CD4-positive, alpha-beta T cell treated with Interleukin-17A for 4 hours (primary cell): Measurements from ENCODE around the gene PSEN2.
"Not testable (repeated sequence)": the region's sequence is repeated elsewhere in the genome, so short reads cannot be mapped to it uniquely, and the experiment has no call there.

Experiments used
- DNase-seq: peaks from one replicate; pipeline ENCODE4 v3.0.0-alpha.2; 2020; ENCODE audit warnings: mixed read lengths

PSEN2 gene

GRCh38 chr1:226920446-226920894, 50.1 kb downstream of the PSEN2 start:
- DNase-seq: no peak

DNA sequence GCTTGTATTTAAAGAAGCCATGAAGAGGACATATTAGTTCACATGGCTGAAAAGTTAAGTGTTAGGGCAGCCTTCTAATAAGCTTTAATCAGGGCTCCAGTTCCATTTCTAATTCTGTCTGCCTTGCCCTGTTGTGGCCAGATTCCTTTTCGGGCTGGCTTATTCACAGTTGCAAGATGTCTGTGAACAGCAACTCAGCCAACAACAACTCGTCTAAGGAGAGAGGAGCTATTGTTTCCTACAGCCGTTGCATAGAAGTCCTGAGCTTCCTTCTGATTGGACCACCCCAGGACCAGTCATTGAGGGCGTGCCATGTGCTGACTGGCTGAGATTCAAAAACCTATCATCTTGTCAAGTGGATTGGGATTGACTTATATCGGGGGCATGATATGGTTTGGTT, 51.1 kb downstream of the PSEN2 start:
- DNase-seq: no peak

GRCh38 chr1:226929260-226930111, 59.1 kb downstream of the PSEN2 start:
- DNase-seq: not testable (repeated sequence)

- no peak for DNase-seq
Measured at GRCh38 chr1:226934483-226935237, 64.2 kb downstream of the PSEN2 start.

DNA sequence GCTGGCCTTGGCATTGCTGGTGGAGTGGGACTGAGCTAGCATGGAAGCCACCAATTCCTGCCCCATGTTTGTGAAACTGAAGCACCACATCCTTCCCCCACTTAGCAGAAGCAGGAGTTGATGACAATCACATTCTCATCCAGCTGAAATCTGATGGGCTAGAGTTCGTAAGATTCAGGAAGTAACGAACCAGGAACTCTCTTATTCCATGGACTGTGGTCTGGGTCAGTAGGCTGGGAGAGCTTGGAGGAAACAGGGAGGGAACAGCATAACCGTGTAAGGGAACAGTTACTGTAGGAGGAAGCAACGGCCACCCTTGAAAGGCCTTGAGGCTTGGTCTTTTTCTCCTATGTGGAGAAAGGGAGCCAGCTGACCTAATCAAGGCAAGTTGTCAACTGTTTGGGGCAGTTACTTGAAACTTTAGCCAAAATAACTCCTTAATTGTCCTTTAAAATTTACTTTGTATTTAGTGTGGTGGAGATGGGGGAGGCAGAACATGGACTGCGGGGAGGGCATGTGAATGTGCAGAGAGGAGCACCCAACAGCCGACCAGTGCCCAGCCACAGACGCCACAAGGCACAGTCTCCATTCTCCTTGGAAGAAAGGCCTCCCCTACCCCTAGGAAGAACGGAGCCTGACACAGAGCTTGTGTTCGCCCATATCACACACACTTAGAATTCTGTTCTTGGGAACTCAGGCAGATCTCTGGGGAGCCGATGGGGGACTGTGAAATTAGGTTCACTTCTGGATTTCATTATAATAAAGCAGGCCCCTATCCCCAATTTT, 67.7 kb downstream of the PSEN2 start:
- DNase-seq: no peak

- DNase-seq: no peak
Measured at GRCh38 chr1:226938903-226939437, 68.6 kb downstream of the PSEN2 start.

DNA sequence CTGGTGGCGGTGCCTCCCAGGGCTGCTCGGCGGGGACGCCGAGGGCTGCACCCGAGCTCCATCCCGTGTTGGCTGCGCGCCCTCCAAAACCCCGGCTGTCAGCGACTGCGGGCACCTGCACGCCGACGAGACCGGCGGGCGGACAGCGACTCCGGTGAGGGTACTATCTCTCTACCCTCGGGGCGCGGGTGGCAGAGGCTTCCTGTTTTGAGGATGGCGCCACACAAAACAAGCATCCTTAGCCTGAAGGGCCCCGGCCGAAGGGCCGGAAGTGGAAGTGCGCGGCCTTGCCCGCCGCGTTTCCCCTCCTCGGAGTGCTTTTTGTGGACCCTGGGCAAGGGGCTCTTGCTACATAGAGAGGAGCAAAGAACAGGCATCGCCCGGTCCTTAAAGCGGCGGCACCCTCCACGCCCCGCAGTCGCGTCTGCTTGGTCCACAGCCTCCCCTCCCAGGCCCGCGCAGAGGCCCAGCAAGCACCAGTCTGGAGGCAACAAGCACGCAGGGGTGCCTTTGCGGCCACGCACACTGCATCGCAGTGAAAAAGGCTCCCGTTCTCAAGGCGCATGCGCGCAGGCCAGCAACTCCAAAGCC, 69.1 kb downstream of the PSEN2 start:
- DNase-seq: peak; percentile 73

DNA sequence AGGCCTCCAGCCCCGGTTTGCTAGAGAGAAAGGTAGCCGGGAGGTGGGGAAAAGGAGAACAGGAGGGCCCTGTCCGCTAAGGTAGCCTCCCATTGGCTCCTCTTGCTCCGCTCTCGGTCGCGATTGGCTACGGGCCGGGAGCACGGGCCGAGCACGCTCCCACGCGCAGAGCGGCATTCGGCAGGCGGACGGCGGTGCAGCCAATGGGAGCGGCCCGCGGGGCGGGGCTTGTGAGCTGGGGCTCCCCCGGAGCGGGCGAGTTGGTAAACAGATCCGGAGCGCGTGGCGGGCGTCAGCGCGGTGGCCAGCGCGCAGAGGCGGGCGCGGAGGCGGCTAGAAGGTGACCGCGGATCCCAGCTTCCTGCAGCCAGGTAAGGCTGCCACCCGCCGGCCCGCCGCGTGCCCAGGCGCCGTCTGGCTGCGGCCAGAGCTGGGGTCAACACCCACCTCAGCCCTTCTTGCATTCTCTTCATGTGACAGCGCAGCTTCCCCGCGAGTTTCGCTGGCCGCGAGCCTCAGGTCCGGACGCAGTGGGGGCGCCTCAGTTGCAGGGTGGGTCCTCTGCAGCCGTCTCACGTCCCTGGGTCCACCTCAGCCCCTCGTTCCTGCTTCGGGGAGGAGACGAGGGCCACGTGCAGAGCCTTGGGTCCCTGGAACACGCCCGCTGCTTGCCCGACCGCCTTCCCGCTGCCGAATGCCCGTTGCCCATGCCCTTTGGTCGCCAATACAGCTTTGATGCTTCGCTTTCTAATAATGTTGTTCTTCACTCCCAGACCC, 69.8 kb downstream of the PSEN2 start, which contains the start of gene COQ8A:
COQ8A (plus strand) TSS at position 266 of the 777 bp plus-strand sequence. CDS start 21,092 bp downstream, outside the sequence.
- peak; percentile 99 for DNase-seq

- no peak for DNase-seq
Measured at GRCh38 chr1:226940806-226941067, 70.3 kb downstream of the PSEN2 start.

DNA sequence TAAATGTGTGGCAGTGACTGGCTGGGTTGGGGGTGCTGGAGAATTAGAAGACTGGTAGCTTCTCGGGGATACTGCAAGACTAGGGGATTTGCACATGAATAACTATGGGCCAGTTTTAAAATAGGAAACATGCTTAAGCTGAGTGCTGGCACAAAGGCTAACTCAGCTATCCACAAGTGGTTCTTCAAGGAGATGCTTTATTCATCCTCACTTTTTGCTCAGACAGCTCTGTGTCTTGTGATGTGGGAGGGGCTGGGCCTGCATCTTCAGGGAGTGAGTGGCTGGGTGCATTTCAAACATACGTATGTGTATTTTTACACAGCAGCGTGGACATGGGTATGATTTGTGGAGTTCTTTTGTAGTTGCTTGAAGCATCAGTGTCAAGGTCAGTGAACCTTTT, 72.0 kb downstream of the PSEN2 start:
- no peak for DNase-seq

DNA sequence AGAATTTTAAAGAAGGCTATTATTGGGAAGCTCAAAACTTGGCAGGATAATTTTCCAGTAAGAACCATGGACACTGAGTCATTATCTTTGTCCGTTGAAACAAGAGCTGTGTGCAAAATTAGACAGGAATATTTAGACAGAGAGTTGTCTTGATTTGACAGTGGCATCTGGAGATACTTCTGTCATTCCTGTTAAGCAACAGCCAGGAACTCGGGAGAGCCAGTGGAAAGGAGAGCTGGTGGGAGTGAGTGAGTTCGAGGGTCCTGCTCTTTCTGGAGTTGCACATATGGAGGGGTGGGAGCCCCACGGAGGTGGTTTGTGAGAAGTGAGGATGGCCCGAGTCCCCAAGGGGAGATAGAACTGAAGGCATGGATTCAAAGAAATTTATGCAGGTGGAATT, 72.7 kb downstream of the PSEN2 start:
- no peak for DNase-seq

DNA sequence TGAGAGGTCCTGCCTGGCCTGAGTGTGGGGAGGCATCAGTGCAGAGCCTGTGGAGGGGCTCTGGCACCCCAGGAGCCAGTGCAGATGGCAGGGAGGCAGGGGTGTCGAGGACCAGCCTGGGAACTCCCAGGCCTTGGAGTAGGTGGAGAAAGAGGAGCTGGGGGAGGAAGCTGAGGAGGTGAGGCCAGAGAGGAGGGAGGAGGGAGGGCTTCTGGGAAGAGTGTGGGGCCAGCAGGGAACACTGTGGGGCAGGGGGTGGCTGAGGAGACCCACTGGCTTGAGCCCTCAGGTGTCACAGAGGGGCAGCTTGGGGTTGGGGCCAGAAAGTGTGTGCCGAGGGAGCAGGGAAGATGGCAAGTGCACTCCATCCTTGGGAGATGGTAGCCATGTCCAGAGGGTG, 73.5 kb downstream of the PSEN2 start:
- no peak for DNase-seq

GRCh38 chr1:226945106-226945857, 74.9 kb downstream of the PSEN2 start:
- no peak for DNase-seq
